HL-60 (cell line): ENCODE data around the gene USP36.

ENCODE experiments used
- DNase-seq, 2 experiments: peaks; one replicate each; pipeline ENCODE4 v3.0.0-alpha.2; 2010 to 2020; ENCODE audit warnings: low read depth in 1 of 2, low spot score in 1 of 2
- H3K27ac ChIP-seq: fragments of 250-450 bp; sonication (Bioruptor Pico); replicated peaks from 2 replicates; pipeline ENCODE4 v1.5.1; 2020; ENCODE audit warnings: mild to moderate bottlenecking, moderate library complexity
- H3K27me3 ChIP-seq: fragments of 250-450 bp; sonication (Bioruptor Pico); 2 replicates; pipeline ENCODE4 v1.5.1; 2021; ENCODE audit warnings: mild to moderate bottlenecking, moderate library complexity; ENCODE audit not compliant: insufficient read depth, poor library complexity, severe bottlenecking
- H3K4me3 ChIP-seq: replicated peaks from 2 replicates; pipeline ENCODE4 v1.5.1; 2011; ENCODE audit warnings: mild to moderate bottlenecking, control low read depth, low read length; ENCODE audit not compliant: insufficient read depth
- GABPA ChIP-seq: IDR thresholded peaks from 2 replicates; pipeline ENCODE4 v1.6.1; 2012; ENCODE audit warnings: low read depth
- POLR2AphosphoS5 ChIP-seq: IDR thresholded peaks from 2 replicates; pipeline ENCODE4 v1.6.1; 2012; ENCODE audit warnings: low read depth
- SPI1 ChIP-seq: IDR thresholded peaks from 2 replicates; pipeline ENCODE4 v1.6.1; 2012; ENCODE audit warnings: low read depth, mild to moderate bottlenecking, borderline replicate concordance
- TF ChIP-seq, protein P1 (sequence below): IDR thresholded peaks from one replicate; pipeline ENCODE4 v1.5.1; 2011; ENCODE audit warnings: low read length, control low read depth, inconsistent platforms; ENCODE audit not compliant: insufficient read depth
- TF ChIP-seq, protein P2 (sequence below): IDR thresholded peaks from 2 replicates; pipeline ENCODE4 v1.6.1; 2012; ENCODE audit warnings: low read depth; ENCODE audit not compliant: insufficient replicate concordance

USP36 gene

DNA sequence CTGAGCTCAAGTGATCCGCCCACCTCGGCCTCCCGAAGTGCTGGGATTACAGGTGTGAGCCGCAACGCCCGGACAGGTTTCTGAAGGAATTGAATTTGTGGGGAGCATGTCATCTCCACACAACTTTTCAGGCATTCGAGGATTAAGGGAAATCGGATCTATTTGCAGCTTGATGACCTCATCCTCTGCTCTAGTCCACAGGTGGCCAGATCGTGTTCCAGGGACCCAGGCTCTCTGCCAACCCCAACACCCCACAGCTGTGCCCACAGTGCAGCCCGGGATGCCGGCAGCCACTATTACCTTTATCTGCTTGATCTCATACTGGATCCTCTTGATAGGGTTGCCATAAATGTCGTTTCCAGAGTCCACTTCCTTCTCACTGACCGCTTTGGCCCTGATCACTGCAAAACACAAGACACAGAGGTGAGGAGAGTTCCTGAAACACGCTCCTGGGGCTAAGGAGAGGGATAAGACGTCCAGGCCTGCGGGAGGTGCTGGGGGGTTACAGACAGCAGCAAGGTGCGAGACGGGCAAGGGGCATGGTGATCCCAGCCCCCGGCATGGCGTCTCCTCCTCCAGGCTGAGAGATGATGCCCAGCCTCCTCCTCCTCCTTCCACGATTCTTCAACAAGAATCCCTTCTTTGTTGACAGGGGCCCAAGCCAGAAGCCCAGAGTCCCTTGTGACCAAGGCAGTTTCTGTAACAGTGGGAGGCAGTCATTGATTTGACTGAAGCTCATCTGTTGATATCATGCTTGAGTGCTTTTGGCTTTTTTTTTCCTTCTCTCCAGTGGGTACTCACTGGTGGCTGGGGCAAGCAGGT, 33.1 kb upstream of the USP36 start:
- no peaks in the 10 kb centered on the region for H3K27me3 ChIP-seq
- no peak overlapping the region for H3K4me3 ChIP-seq
- TF ChIP-seq, protein P1, sequence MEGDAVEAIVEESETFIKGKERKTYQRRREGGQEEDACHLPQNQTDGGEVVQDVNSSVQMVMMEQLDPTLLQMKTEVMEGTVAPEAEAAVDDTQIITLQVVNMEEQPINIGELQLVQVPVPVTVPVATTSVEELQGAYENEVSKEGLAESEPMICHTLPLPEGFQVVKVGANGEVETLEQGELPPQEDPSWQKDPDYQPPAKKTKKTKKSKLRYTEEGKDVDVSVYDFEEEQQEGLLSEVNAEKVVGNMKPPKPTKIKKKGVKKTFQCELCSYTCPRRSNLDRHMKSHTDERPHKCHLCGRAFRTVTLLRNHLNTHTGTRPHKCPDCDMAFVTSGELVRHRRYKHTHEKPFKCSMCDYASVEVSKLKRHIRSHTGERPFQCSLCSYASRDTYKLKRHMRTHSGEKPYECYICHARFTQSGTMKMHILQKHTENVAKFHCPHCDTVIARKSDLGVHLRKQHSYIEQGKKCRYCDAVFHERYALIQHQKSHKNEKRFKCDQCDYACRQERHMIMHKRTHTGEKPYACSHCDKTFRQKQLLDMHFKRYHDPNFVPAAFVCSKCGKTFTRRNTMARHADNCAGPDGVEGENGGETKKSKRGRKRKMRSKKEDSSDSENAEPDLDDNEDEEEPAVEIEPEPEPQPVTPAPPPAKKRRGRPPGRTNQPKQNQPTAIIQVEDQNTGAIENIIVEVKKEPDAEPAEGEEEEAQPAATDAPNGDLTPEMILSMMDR: no peak
- TF ChIP-seq, protein P2, sequence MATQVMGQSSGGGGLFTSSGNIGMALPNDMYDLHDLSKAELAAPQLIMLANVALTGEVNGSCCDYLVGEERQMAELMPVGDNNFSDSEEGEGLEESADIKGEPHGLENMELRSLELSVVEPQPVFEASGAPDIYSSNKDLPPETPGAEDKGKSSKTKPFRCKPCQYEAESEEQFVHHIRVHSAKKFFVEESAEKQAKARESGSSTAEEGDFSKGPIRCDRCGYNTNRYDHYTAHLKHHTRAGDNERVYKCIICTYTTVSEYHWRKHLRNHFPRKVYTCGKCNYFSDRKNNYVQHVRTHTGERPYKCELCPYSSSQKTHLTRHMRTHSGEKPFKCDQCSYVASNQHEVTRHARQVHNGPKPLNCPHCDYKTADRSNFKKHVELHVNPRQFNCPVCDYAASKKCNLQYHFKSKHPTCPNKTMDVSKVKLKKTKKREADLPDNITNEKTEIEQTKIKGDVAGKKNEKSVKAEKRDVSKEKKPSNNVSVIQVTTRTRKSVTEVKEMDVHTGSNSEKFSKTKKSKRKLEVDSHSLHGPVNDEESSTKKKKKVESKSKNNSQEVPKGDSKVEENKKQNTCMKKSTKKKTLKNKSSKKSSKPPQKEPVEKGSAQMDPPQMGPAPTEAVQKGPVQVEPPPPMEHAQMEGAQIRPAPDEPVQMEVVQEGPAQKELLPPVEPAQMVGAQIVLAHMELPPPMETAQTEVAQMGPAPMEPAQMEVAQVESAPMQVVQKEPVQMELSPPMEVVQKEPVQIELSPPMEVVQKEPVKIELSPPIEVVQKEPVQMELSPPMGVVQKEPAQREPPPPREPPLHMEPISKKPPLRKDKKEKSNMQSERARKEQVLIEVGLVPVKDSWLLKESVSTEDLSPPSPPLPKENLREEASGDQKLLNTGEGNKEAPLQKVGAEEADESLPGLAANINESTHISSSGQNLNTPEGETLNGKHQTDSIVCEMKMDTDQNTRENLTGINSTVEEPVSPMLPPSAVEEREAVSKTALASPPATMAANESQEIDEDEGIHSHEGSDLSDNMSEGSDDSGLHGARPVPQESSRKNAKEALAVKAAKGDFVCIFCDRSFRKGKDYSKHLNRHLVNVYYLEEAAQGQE: no peak
- TF ChIP-seq GABPA (no peak), SPI1 (no peak), POLR2AphosphoS5 (no peak)
- DNase-seq: no peak
- H3K27ac ChIP-seq: no peak overlapping the region

DNA sequence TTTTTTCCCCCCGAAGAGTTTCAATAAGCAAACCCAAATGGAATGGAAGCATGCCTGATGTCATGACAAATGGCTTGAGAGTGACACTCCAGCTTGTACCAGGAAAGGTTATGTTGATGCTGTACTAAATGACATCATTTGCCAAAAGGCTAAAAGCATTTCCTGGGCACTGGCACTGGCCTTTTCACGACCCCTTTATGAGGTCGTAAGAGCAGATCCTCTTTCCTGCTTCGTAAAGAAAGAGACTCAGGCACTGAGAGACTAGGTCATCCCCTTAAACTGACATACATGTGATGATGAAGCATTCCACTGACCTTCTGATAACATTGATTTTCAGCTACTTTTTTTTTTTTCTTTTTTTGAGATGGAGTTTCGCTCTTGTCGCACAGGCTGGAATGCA, 31.9 kb upstream of the USP36 start:
- H3K4me3 ChIP-seq: no peak overlapping the region
- no peaks in the 10 kb centered on the region for H3K27me3 ChIP-seq
- no peak for DNase-seq
- TF ChIP-seq, protein P1: no peak
- TF ChIP-seq, protein P2: no peak
- TF ChIP-seq GABPA (no peak), SPI1 (no peak), POLR2AphosphoS5 (no peak)
- no peak overlapping the region for H3K27ac ChIP-seq

DNA sequence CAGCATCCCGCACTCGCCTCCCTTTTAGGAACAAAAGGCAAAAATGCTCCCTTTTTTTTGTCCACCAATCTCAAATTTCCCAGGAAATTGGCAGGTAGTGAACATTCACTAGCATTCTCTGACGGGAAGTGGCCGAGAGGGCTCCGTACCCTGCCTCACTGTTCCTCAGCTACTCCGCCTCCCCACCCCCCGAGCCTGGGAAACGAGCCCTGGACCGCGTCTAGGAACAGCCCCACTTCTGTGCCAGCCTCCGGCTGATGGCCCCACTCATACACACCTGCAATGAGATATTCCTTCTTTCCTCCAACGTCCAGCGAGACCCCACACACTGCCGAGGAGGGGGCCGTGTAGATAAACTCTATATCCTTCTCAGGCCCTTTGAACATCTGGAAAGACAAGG, 30.0 kb upstream of the USP36 start:
- Histone ChIP-seq H3K27me3 (no peaks in the 10 kb centered on the region), H3K27ac (no peak overlapping the region), H3K4me3 (no peak overlapping the region)
- TF ChIP-seq GABPA (no peak), POLR2AphosphoS5 (no peak), SPI1 (no peak)
- TF ChIP-seq, protein P1: no peak
- TF ChIP-seq, protein P2: no peak
- no peak for DNase-seq
